ENCODE measurements around the gene TMEM37.

Gene TMEM37

GRCh38 chr2:119475225-119475856 is 43.7 kb downstream of the TMEM37 start:
- in situ Hi-C loops (cut with MboI; ENCODE audit: low sequenced_read_pairs) = loop anchor here (10.0 kb wide), 1 partner anchor 61 kb away; no protein-coding TSS in a partner anchor

- in situ Hi-C loops (cut with MboI; ENCODE audit: low sequenced_read_pairs) = loop anchor here (10.0 kb wide), 1 partner anchor 61 kb away; no protein-coding TSS in a partner anchor
These were observed 44.2 kb downstream of the TMEM37 start for GRCh38 chr2:119475857-119476244.

GRCh38 chr2:119476301-119477112 is 44.9 kb downstream of the TMEM37 start:
- in situ Hi-C loops (cut with MboI; ENCODE audit: low sequenced_read_pairs) = loop anchor here (10.0 kb wide), 1 partner anchor 62 kb away; no protein-coding TSS in a partner anchor

GRCh38 chr2:119477113-119477505 is 45.5 kb downstream of the TMEM37 start:
- in situ Hi-C loops (cut with MboI; ENCODE audit: low sequenced_read_pairs) = loop anchor here (10.0 kb wide), 1 partner anchor 62 kb away; no protein-coding TSS in a partner anchor

- in situ Hi-C loops (cut with MboI; ENCODE audit: low sequenced_read_pairs) = loop anchor here (10.0 kb wide), 1 partner anchor 64 kb away; no protein-coding TSS in a partner anchor
These were observed 46.7 kb downstream of the TMEM37 start for GRCh38 chr2:119478188-119478977.

GRCh38 chr2:119478978-119479295 is 47.3 kb downstream of the TMEM37 start:
- in situ Hi-C loops (cut with MboI; ENCODE audit: low sequenced_read_pairs) = loop anchor here (10.0 kb wide), 1 partner anchor 64 kb away; no protein-coding TSS in a partner anchor

GRCh38 chr2:119480184-119480583 is 48.5 kb downstream of the TMEM37 start:
- in situ Hi-C loops (cut with MboI; ENCODE audit: low sequenced_read_pairs) = no loop called here

- in situ Hi-C loops (cut with MboI; ENCODE audit: low sequenced_read_pairs) = no loop called here
These were observed 49.1 kb downstream of the TMEM37 start for GRCh38 chr2:119480718-119481142.

GRCh38 chr2:119481501-119482455 is 50.1 kb downstream of the TMEM37 start:
- in situ Hi-C loops (cut with MboI; ENCODE audit: low sequenced_read_pairs) = no loop called here

GRCh38 chr2:119482481-119483394 is 51.1 kb downstream of the TMEM37 start:
- in situ Hi-C loops (cut with MboI; ENCODE audit: low sequenced_read_pairs) = no loop called here

GRCh38 chr2:119483395-119483753 is 51.7 kb downstream of the TMEM37 start:
- in situ Hi-C loops (cut with MboI; ENCODE audit: low sequenced_read_pairs) = no loop called here

- in situ Hi-C loops (cut with MboI; ENCODE audit: low sequenced_read_pairs) = no loop called here
These were observed 52.5 kb downstream of the TMEM37 start for GRCh38 chr2:119483896-119484718.

GRCh38 chr2:119484834-119485233 is 53.2 kb downstream of the TMEM37 start:
- in situ Hi-C loops (cut with MboI; ENCODE audit: low sequenced_read_pairs) = no loop called here

- in situ Hi-C loops (cut with MboI; ENCODE audit: low sequenced_read_pairs) = no loop called here
These were observed 53.9 kb downstream of the TMEM37 start for GRCh38 chr2:119485336-119486110.

- in situ Hi-C loops (cut with MboI; ENCODE audit: low sequenced_read_pairs) = no loop called here
These were observed 54.7 kb downstream of the TMEM37 start for GRCh38 chr2:119486196-119486827.

GRCh38 chr2:119486886-119487285 is 55.2 kb downstream of the TMEM37 start:
- in situ Hi-C loops (cut with MboI; ENCODE audit: low sequenced_read_pairs) = no loop called here
